ENCODE measurements around the gene TMEM258.

Gene TMEM258

GRCh38 chr11:61762223-61762615 is 30.2 kb downstream of the TMEM258 start:
- in situ Hi-C loops (cut with MboI; ENCODE audit: low sequenced_read_pairs), result no loop called here

DNA sequence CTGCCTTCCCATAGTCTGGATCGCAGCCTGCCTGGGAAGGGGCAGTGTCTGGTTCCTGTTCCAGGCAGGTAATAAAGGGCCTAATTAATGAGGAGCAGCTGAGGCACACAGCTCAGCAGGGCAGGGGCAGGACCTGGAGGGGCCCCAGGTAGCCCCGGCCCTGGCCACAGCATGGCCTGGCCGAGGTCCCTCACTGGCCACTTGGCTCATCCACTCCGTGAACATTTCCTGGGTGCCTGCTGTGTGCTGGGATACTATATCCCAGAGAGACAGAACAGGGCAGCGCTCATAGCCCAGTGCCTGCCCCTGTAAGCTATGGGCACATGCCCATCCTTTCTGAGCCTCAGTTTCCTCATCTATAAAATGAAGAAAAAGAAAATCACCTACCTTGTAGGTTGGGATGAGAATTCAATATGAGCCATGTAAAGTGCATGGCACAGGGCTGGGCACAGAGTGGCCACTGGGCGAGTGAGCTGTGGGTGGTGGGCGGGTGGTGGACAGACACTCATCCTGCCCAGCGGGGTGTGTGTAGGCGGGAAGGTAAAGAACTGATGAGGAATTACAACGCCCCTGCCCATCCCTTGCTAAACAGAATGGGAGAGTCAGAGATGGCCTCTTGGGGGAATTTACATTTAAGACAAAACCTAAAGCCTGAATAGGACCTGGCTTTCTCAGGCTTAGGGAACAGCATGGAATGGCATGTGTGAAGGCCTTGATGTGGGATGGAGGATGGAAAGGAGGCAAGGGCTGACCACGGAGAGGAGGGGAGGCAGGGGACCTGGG is 30.8 kb downstream of the TMEM258 start:
- in situ Hi-C loops (cut with MboI; ENCODE audit: low sequenced_read_pairs), result no loop called here

DNA sequence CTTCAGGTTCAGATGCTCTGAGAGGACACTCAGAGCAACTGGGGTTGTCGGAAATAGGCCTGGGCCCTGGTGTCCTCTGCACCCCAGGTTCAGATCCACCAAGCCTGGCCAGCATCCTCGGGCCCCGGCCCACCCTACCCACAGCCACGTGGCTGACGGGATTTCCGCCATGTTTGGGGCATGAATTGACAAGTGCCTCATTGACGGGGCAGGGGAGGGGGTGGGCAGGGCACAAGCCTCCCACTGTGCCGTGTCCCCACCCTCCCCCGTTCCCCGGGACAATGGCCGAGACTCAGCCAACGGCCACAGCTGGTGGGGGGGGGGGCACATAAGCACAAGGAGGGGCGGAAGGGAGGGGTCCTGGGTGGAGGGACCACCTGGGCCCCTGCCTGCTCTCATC is 31.5 kb downstream of the TMEM258 start:
- in situ Hi-C loops (cut with MboI; ENCODE audit: low sequenced_read_pairs), result no loop called here

DNA sequence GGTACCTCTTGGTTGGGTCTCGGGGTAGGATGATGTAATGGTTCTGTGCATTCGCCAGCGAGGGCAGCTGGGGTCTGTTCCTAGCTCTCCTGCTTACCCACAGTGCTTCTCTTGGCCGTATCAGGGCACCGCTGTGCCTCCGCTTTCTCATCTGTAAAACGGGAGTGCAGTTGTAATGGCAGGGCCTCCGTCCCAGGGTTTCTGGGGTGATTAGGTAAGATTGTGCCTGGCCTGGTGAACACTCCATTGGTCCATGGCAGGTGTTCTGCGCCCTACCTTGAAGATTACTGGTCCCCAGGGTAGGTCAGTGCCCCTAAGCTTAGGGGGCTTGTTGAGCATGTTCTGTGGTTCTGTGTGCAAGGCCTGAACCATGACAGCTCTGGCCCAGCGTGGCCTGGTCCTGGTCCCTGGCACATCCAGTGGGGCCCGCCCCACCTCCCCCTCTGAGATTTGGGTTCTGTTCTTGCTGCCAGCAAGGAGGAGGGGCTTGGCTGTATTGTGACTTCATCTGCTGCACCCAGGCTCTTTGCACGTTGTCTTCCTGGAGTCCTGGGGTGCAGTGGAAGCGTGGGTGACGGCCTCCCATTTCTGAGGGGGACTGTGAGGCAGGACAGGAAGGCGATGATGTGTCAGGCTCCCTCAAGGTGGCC is 35.1 kb downstream of the TMEM258 start:
- in situ Hi-C loops (cut with MboI; ENCODE audit: low sequenced_read_pairs), result no loop called here

GRCh38 chr11:61756452-61757212 is 35.8 kb downstream of the TMEM258 start:
- in situ Hi-C loops (cut with MboI; ENCODE audit: low sequenced_read_pairs), result no loop called here

DNA sequence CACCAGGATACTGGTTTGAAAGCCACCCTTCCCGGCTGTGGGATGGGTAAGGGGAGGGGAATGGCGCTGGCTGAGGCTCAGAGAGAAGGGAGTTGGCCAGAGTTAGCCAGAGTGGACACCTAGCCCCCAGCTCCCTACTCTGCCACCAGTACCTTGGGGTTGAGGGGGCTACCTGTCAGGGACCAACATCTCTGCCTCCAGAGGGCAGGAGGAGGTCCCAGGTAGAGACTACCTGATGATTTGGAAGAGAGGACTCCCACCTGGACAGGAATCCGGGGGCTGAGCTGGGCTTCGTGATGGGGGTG is 36.3 kb downstream of the TMEM258 start:
- in situ Hi-C loops (cut with MboI; ENCODE audit: low sequenced_read_pairs), result no loop called here

GRCh38 chr11:61754534-61755482 is 37.6 kb downstream of the TMEM258 start:
- in situ Hi-C loops (cut with MboI; ENCODE audit: low sequenced_read_pairs), result no loop called here

- in situ Hi-C loops (cut with MboI; ENCODE audit: low sequenced_read_pairs), result no loop called here
These were observed 38.7 kb downstream of the TMEM258 start for GRCh38 chr11:61753672-61754071.

- in situ Hi-C loops (cut with MboI; ENCODE audit: low sequenced_read_pairs), result no loop called here
These were observed 39.4 kb downstream of the TMEM258 start for GRCh38 chr11:61752925-61753521.

DNA sequence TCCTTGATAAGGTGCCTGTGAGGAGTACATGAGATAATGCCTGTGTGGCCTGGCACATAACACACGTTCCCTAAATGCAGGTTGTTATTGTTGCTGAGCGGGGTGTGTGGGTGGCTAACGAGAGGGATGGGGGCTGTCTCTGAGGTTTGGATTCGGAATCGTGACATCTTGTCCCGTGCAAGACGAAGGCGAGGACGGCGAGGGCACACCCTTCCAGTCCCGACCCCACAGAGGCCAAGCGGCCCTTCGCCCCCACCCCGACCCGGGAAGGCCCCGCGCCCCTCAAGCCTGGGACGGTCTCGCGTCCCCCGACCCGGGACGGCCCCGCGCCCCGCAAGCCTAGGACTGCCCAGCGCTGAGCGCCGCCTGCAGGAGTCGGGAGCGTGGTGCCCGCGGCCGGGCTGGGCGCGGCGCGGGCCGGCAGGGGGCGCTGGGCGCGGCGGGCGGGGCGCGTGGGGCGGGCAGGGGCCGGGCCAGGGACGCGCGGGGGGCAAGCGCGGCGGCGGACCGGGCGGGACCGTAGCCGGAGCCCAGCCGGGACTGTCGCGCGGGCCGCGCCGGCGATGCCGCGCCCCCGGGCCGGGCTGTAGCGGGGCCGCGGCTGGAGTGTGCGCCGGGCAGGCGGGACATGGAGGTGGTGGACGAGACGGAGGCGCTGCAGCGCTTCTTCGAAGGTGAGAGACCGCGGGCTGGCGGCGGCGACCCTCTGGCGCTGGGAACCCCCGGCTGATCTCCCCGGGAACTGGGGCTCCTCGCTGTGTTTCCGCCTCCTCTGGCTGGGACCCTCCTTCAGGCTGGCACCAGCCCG is 40.1 kb downstream of the TMEM258 start, which contains the start of gene MYRF:
MYRF (plus strand) TSS at position 520 of the 808 bp plus-strand sequence; CDS start at position 629, 109 bp downstream.
- in situ Hi-C loops (cut with MboI; ENCODE audit: low sequenced_read_pairs), result no loop called here

GRCh38 chr11:61751384-61751783 is 41.0 kb downstream of the TMEM258 start:
- in situ Hi-C loops (cut with MboI; ENCODE audit: low sequenced_read_pairs), result no loop called here

- in situ Hi-C loops (cut with MboI; ENCODE audit: low sequenced_read_pairs), result no loop called here
These were observed 41.6 kb downstream of the TMEM258 start for GRCh38 chr11:61750631-61751273.

GRCh38 chr11:61749591-61750217 is 42.7 kb downstream of the TMEM258 start:
- in situ Hi-C loops (cut with MboI; ENCODE audit: low sequenced_read_pairs), result no loop called here

GRCh38 chr11:61747967-61748285 is 44.5 kb downstream of the TMEM258 start:
- in situ Hi-C loops (cut with MboI; ENCODE audit: low sequenced_read_pairs), result no loop called here

DNA sequence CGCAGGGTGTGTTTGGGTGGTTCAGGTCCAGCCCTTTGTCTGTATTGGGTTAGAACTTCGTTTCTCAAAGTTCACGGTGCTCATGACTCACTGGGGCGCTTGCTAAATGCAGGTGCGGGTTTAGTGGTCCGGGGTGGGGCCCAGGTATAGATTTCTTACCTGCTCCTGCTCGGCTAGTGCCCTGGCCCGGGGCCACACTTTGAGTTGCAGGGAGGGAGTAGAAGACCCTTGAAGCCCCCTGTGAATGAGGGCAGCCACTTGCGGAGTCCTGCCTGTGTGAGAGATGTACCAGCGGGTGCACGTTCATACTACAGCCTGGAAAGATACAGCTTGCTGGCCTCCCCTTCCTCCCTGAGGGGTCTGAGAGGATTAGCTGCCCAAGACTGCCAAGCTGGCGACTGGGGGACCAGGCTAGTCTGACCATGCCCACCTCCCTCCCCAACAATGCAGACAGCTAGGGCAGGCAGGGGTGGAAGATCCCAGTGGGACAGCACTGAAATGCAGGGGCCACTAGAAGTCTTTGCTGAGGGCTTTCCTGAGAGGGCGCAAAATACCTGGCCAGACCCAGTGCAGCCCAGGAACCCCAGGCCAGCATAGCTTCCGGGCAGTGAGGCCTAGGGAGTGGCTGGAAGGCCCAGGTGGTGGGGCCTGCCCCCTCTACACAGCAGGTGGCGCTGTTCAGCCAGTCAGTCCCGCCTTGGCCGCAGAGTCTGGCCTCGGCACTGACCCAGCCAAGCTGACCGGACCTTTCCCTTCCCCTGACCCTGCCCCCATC is 45.0 kb downstream of the TMEM258 start:
- in situ Hi-C loops (cut with MboI; ENCODE audit: low sequenced_read_pairs), result no loop called here

DNA sequence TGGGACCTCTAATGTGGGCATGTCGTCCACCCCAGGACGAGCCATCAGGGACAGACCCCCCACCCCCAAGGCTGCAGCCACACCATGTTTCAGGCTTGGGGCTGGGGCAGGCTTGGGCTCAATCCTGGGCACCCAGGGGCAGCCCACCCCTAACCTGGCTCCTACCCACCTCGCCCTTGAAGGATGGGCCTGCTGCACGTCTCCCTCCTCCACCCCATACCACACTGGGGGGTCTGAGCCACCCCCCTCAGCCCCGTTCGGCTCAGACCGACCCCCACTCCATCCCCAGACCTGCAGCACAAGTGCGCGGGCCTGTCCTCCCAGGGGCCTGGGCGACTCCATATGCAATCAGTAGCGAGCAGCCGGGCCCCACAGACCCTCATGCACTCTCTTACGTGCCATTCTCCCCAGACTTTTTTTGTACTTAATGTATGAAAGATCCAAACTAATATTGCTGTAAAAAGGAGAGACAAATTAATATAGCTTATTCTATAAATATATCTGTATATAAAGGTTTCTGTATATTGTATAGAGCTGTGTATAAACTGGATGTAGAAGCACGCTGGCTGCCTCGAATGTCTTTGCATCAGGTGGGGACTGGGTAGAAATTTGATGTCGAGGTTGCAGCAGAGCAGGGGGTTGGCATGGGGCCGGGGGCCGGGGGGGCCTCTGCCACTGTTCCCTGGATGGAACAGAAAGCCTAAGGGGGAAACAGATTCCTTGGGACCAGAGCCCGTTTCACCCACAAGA is 45.8 kb downstream of the TMEM258 start:
- in situ Hi-C loops (cut with MboI; ENCODE audit: low sequenced_read_pairs), result no loop called here

- in situ Hi-C loops (cut with MboI; ENCODE audit: low sequenced_read_pairs), result no loop called here
These were observed 46.5 kb downstream of the TMEM258 start for GRCh38 chr11:61745781-61746441.

Data from HL-60/S4 treated with phorbol 12-myristate 13-acetate at 8.2 ng/mL for 4 days and 3 days (cell line).